ENCODE measurements around the gene ACTN4.

Gene ACTN4

DNA sequence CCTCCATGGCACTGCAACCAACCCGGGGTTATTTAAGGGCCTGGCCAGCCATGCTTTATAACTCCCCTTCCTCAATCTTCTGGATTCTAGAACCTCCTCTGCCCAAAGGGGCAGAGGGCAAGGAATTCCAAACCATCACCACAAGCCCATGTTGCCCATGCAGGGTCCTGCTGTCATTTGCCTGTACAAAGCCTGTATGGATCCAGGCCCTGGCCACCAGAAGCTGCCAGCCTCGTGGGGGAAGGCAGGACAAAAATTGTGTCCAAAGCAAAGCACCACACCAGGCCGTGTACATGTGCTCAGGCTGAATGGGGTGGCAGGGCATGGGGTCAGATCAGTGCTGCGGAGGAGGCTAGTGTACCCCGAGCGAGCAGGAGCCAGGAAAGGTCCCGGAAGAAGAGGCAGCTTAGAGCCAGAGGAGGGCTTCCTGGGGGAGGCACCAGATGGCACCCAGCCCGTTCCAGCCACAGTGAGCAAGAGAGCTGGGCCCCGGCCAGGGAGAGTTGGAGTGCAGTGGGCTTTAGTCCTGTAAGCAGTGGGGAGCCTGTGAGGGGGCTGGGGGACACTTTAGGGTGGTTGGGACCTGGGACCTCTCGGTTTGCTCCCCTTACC is 61.1 kb downstream of the ACTN4 start:
- no peak for DNase-seq

DNA sequence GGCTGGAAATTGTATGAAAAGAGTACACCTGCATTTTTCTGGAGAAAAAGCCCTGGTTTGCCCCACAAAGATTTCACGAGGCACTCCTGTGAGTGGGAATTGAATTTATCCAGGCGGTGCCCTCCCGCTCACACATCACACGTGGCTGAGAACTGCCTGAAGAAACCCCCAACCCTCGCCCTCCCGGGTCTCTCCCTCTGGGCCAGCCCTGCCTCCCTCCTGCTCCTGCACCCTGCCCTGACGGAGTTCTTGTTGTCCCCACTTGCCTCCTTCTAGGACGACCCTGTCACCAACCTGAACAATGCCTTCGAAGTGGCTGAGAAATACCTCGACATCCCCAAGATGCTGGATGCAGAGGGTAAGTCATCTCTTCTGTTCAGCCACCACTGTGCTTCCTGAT is 61.7 kb downstream of the ACTN4 start:
- DNase-seq, result no peak

DNA sequence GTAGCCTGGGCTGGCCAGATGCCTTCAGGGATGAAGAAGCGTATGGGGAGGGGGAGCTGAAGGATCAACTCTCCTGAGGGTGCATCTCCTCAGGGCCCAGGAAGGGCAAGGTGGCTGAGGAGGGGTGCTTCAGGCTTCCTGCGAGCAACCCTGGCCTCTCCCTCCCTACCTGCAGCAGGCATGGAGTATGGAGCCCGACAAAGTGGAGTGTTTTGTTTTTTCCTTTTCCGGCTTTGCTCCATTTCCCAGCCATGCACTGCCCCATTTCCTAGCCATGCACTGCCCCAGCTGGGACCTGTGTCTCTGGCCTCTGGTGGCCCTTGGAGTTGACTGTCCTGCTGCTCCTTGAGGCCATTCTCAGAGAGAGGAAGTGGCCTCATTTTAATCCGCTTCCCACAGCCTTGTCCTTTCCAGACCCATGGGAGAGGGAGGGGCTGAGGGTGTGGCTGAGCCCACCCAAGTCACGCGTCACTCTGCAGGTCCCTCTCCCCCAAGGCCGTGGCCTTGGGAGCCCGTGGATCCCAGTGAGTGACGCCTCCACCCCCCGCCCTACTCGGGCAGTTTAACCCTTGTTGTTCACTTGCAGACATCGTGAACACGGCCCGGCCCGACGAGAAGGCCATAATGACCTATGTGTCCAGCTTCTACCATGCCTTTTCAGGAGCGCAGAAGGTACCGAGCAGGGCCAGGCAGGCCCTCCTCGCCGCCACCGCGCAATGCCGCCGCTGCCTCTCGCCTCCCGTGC is 62.4 kb downstream of the ACTN4 start:
- DNase-seq, result no peak

DNA sequence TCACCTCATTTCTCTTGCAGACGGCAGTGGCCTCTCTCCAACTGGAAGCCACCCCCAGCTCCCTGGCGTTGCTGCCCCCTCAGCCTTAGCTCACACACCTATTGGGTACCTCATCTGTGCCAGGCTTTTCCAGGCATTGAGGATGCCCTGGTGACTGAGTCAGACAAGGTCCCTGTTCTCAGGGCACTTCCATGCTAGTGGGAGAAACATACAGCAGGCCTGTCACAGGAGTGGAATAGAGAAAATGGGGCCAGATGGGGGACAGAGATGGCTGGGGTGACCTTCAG is 62.9 kb downstream of the ACTN4 start:
- DNase-seq, result no peak

DNA sequence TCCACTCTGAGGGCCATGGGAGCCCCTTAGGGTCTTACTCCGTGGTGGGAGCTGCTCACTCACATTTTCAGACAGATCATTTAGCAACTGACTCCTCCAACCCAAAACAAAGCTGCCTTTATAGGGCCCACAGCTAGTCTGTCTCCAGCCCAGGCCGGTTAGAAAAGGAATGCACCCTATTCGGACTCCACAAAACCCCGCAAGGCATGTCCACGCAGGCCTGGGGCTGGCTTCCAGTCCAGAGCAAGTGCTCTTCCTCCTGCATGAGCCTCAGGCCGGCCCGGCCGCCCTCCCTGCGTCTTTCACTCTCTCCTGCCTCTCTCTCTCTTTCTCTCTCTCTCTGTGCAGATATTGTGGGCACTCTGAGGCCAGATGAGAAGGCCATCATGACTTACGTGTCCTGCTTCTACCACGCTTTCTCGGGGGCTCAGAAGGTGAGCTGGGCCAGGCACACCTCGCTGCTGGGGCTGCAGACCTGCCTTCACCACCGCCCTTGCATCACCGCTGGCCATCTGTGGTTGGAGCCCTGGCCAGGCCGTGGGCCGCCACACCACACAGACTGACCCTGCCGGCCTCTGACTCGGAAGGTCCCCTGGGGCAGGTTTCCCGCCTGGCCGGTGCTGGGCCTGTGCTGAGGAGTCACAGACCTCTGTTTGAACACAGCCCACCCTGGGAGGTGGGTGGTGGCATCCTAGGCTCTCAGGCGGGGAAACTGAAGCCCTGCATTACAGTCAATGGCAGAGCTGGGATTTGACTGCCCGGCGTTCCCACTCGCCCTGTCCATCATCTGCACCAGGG is 63.7 kb downstream of the ACTN4 start:
- DNase-seq, result no peak

DNA sequence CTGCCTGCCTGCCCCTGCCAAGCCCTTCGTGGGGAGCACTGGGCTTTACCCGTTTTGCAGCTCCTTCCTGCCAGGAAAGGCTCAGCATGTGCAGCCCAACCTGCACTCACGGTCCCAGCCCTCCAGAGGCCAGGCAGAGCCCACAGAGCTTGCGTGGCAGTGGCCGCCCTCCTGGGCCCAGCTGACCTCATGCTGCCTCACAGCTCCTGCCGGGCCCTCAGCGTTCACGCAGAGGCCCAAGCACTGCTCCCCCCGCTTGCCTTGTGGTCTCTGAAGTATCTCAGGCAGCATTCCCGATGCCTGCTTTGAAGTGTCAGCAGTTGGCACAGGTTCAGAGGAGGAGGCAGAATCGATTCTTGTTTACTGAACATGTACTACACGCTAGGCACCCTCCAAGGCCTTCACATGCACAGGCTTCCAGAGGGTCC is 64.3 kb downstream of the ACTN4 start:
- DNase-seq, result no peak

DNA sequence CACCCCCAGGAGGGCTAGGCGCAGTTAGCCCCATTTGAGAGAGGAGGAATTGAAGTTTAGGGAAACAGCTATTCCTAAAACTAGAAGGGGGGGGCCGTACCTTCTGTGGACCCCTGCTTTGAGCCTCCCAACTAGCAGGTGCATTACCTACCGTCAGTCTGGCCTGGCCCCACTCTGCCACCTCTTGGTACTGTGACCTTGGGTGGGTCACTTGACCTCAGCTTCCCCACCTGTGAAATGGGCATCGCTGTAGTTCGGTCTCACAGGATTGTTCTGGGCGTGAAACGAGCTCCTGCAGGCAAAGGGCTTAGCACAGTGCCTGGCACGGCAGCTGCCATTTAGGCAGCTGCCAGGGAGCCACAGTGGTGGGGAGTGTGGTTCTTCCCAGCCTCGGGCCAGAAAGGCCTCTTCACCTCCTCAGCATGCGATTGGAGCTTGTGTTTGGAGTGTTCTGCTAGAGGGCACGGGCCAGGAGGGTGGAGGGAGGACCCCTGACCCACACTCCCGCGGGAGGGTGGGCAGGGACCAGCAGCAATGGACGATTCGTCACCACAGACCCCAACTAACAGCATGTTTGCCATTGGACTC is 64.8 kb downstream of the ACTN4 start:
- DNase-seq, result no peak

DNA sequence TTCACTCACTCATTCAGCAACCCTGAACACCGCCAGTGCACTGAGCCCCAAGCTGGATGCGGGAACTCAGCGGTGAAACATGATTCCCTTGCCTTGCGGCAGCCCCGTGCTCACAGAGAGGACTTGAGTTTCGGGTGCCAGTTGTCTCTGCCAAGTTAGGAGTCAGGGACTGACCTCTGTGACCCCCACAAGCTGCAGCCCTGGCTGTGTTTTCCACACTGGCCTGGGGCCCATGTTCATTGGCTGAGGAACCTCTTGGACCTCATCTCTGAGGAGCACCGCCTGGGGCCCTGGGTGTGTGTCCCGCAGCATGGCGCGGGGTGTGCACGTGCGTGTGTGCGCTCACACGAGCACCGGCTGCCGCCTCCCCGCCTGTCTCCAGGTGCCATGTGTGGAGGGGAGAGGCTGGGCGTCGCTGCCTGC is 65.8 kb downstream of the ACTN4 start:
- DNase-seq, result no peak

DNA sequence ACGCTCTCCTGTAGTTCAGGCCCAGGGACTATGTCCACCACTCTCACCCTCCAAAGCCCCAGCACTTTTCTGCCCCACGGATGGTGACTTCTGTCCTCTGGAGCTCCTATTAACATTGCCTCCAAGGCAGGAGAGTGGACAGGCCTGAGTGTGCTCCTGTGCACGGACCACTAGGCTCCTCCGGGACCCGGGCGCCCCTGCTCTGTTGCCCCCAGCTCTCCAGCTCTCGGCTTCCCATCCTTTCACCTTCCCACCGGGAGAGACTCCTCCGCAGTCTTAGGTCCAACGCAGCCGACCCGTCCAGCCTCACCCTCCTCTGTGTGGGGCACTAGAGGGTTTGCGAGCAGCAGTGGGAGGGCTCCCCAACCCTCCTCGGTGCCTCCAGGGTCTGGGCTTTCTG is 66.4 kb downstream of the ACTN4 start:
- DNase-seq, result no peak

DNA sequence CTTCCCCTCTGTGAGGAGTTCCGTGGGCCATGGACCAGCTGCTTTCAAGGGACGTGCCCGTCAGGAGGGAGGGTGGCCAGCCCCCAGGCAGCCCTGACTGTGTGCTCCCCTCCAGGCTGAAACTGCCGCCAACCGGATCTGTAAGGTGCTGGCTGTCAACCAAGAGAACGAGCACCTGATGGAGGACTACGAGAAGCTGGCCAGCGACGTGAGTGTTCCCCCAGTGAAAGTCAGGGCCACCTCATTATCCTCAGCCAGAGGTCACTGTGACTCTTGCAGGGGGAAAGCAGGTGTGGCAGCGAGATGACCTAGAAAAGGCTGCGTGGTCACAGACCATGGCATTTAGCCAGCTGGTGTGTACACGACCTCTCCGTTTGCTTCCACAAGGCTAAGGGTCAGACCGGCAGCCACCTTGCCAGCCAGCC is 66.9 kb downstream of the ACTN4 start:
- no peak for DNase-seq

DNA sequence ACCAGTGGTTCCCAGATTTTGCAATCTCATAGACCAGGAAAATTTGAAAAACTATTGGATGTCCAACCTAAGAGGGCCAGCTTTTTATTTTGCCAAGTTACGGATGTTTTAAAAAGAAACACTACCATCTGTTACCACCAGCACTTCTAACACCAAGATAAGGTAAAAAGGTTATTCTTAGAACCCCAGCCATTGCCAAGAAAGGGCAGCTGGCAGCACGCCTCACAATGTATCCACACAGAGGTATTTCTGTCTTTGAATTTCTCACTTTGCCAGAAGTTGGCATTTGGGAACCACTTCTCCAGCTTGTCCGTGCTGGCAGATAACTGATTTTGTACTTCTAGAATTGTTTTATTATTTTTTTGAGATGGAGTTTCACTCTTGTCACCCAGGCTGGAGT is 68.1 kb downstream of the ACTN4 start:
- DNase-seq, result no peak

DNA sequence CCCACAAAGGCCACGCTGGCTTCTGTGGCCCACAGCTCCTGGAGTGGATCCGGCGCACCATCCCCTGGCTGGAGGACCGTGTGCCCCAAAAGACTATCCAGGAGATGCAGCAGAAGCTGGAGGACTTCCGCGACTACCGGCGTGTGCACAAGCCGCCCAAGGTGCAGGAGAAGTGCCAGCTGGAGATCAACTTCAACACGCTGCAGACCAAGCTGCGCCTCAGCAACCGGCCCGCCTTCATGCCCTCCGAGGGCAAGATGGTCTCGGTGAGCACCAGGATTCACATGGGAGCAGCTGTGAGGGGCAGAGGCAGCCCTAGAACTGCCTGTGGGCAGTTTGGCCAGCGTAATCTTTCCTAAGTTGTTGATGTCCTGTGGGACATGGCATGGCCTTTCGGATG is 69.6 kb downstream of the ACTN4 start:
- DNase-seq, result no peak

DNA sequence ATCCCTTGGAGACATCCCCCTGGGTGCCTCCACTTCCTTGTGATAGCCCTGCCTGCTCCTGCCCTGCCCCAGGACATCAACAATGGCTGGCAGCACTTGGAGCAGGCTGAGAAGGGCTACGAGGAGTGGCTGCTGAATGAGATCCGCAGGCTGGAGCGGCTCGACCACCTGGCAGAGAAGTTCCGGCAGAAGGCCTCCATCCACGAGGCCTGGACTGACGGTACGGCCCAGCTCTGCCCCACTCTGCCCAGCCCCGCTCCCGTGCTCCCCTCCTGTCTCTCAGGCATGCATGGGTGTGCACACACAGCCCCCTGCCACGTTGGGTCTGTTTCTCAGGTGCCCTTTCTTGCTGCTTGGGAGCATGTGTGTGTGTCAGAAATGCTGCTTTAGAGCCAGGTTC is 70.4 kb downstream of the ACTN4 start:
- no peak for DNase-seq

DNA sequence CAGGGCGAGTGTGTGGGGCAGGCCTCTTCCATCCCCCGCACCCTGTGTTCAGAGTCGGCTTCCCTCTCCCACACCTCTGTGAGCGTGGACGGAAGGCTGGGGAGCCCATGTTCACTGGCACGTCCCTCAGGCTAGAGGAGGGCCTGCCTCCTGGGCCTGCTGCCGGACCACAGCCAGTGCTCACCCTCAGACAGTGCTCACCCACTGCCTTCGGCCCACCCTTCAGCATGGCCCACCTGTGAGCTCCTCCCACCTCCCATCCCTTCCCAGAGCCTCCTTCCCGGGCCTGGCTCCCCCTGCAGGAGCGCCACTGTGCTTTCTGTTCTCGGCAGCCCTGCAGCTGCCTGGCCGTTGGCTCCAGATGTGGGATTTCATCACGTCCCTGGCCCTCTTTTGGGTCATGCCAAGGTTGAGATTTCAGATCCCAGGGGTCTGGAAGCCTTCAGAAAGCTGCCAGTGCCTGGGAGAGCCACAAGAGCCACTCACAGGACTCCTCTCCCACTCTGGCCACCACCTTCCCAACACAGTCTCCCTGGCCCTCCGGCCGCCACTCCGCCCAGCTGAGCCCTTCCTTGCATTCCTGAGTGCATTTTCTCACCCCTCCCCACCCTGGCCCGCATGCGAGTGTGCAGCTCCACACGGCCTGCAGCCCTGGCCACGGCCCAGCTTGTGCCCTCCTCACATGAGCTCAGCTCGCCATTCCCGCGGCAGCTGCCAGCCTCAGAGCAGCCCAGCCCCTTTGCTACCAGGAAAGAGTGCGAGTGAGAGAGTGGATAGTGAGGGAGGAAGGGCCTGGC is 71.5 kb downstream of the ACTN4 start:
- DNase-seq, result no peak

DNA sequence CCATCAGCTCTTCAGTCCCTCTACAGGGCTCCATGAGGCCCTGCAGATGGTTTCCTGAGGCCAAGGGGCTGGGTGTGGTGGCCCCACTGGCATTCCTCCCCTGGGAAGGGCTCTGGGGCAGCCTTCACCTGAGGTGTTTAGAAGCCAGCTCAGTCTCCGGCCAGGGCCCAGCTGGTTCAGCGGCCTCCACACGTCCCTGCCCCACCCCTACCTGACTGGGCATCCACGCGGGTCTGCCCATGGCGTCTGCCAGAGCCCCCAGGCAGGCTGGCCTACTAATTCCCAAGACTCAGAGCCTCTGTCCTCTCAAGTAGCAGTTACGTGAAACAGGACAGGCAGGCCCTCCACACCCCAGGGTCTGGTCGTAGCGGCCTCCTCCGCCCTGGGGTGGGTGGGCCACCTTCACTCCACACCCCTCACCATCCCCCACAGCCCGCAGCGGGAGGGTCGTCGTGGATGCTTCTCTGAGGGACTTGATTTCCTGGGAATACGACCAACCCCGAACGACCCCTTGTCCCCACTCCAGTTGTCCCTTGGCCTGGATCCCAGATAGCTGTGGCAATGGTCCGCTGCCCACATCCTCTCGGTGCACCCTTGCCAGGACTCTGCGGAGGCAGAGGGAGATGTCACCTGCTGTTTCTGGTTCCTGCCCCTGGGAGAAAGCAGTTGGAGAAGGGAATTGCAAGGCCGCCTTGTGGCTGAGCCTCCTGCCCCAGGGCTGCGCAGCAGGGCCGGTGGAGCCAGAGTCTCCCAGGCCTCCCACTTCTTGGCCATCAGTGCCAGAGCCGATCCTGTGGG is 72.5 kb downstream of the ACTN4 start:
- no peak for DNase-seq

DNA sequence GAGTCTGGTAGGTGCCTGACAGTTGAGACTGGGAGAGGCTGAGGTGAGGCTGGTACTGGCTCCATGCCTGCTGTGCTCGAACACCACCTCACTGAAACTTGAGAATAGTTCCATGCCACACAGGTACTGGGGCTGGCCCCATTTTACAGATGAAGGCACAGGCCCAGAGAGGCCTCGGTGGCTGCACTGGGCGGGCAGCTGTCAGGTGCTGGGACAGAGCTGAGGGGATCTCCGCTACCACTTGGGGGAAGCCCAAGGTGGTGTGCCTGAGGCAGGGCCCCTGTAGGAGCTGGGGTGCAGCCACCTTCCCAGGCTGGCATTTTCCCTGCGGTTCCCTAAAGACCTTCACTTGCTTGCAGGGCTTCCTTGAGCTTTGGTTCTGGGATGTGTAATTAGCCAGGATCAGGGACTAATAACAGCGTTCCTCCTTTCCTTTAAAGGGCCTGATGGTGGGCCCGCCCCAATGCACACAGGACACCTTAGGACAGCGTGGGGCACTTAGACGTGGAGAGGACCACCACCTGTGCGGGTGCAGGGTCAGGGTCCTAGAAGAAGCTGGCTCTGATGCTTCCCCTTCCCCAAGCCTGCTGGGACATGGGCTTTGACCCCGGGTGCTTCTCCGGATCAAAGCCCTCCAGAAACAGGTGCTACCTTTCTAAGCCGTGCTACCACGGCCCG is 73.2 kb downstream of the ACTN4 start:
- DNase-seq, result no peak

DNA sequence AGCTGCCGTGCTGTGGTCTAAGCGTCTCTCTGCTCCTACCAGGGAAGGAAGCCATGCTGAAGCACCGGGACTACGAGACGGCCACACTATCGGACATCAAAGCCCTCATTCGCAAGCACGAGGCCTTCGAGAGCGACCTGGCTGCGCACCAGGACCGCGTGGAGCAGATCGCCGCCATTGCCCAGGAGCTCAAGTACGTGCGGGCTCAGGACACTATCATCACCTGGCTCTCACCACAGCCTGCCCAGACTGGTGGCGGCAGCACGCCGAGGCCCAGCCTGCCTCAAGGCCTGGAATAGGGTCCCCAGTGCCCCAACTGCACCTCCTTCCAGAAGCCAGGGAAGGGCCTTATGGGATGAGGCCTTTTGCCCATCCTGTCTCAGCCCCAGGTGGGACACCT is 74.0 kb downstream of the ACTN4 start:
- no peak for DNase-seq

DNA sequence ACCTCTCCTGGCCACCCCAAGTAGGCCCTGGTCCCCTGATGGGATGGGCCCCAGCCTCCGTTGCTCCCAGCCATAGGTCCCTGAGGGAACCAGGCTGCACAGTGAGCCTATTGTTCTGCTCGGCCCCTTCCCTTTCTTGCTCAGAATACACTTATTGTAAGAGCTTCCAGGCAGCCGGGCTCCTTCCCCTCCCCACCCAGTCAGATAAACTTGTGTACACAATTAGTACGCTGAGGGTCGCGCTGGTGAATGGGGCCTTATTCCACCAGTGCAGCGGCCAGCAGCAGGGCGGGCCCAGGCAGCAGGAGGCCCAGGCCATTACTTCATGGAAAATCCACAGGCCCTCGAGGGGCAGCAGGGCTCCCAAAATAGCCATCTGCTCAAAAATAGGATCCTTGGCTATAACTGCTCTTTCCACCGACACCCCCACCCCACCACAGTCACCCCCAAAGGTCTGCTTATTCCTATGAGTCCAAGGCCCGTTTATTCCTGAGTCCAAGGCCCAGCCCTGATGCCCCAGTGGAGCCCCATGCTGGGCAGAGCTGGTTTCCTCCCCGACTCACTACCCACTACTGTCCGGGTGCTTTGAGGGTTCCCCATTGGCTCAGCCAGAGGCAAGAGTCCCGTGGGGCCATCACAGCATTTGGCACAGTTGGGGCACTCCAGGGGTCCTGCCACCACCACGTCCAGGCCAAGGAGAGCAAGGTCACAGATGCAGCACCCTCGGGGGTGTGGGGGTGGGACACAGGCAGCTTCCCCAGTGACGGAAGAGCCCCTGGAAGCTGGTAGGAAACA is 74.7 kb downstream of the ACTN4 start:
- no peak for DNase-seq

DNA sequence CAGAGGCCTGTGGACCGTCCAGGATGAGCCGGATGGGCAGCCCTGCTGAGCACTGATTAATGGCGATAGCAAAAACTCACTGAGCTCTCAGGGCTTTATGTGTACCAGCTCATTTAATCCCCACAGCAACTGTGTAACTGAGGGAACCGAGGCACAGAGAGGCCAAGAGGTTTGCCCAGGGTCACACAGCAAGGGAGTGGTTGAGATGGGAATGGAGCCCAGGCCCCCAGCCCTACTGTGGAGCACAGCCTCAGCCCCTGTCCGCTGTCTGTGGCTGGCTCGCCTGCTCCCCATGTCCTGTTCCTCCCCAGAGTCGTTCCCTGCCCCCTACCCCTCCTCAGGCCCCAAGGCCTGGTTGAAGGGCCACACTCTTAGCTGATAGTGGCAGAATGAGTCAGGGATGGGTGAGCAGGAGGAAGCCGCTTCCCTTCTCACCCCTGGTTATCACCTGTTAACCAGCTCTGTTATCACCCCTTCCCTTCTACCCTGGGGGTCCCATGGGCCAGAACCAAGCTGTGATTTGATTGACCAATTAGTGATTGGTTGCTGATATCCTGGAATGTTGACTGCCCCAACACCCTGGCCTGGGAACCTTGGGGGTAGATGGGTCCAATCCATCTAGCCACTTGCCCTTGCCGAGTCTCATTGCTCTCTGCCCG is 75.6 kb downstream of the ACTN4 start:
- no peak for DNase-seq

DNA sequence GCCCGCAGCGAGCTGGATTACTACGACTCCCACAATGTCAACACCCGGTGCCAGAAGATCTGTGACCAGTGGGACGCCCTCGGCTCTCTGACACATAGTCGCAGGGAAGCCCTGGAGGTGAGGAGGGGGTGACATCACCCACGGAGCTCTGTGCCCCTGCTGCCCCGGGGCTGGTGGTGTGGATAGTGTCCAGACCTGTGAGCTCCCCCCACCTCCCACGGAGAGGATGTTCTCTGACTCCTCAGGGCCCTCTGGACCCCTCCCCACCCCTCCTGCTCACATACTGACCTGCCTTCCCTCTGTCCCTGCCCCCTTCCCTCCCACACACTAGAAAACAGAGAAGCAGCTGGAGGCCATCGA is 76.1 kb downstream of the ACTN4 start:
- no peak for DNase-seq

Data from right kidney (tissue), 1 donor.